Heart left ventricle (tissue), 16 donors: ENCODE measurements around the gene GNPDA1. TPM values are rescaled to one million over a fixed set of nuclear protein-coding genes. Genes with fewer than 3 reads are reported as not detected.

ENCODE experiments used
- ATAC-seq, 4 donors: fragments of 200-7000 bp; cut with Tn5 transposase; one replicate each; pipeline ENCODE4 v1.9.1; 2020 to 2022; ENCODE audit warnings: moderate library complexity in 4 of 4, mild to moderate bottlenecking in 3 of 4, moderate number of reproducible peaks in 1 of 4
- DNase-seq, 5 donors: peaks; one replicate each; pipeline ENCODE4 v3.0.0-alpha.2; 2020
- H3K27ac ChIP-seq, 12 donors: fragments of 200-600 bp; sonication (generic) in 4 of 12; one replicate each; pipeline versions ENCODE4 v1.5.0 to v1.8.0; 2016 to 2022; ENCODE audit warnings: mild to moderate bottlenecking in 2 of 12
- H3K27me3 ChIP-seq, 9 donors: fragments of 200-600 bp; sonication (generic) in 2 of 9; one replicate each; pipeline versions ENCODE4 v1.5.1 to v1.8.0; 2016 to 2022; ENCODE audit warnings: mild to moderate bottlenecking in 3 of 9
- H3K36me3 ChIP-seq, 9 donors: fragments of 200-600 bp; sonication (generic) in 2 of 9; one replicate each; pipeline versions ENCODE4 v1.5.0 to v1.8.0; 2018 to 2022; ENCODE audit warnings: mild to moderate bottlenecking in 2 of 9
- H3K4me1 ChIP-seq, 12 donors: fragments of 200-600 bp; sonication (generic) in 4 of 12; one replicate each; pipeline versions ENCODE4 v1.5.0 to v1.8.0; 2016 to 2022; ENCODE audit warnings: mild to moderate bottlenecking in 3 of 12
- H3K4me3 ChIP-seq, 12 donors: fragments of 200-600 bp; sonication (generic) in 4 of 12; one replicate each; pipeline versions ENCODE4 v1.5.0 to v1.8.0; 2017 to 2022; ENCODE audit warnings: mild to moderate bottlenecking in 9 of 12, moderate library complexity in 4 of 12
- H3K9me3 ChIP-seq, 12 donors: fragments of 200-600 bp; sonication (generic) in 4 of 12; one replicate each; pipeline versions ENCODE4 v1.5.0 to v1.8.0; 2016 to 2022; ENCODE audit warnings: mild to moderate bottlenecking in 1 of 12
- POLR2A ChIP-seq, 2 donors: fragments of 450-650 bp; IDR thresholded peaks; one replicate each; pipeline ENCODE4 v1.6.1; 2017; ENCODE audit warnings: antibody characterized with exemption in 2 of 2, mild to moderate bottlenecking in 2 of 2, moderate library complexity in 2 of 2
- WGBS, 4 donors: extraction: QIAGEN DNeasy Blood & Tissue Kit in 2 of 4; methylation state at CpG; one replicate each; pipeline versions ENCODE4 v1.1.5 to v1.1.7; 2013 to 2018; 5-methylcytosine and 5-hydroxymethylcytosine counted together
- intact Hi-C, 10 donors: fragments of 100-400 bp; cut with DNase I; formaldehyde crosslinking; loops; one replicate each; pipeline versions ENCODE4 v1.11.1 to v1.14.2; 2022
- polyA plus RNA-seq, 2 donors: library from polyadenylated mRNA; stranded (reverse); fragments of 200-250 nt; gene quantifications; one replicate each; pipeline ENCODE4 v1.2.3, GENCODE V29; 2013
- total RNA-seq, 9 donors: library from RNA; depleted of rRNA in 2 of 9; stranded (reverse); fragments of >200 nt in 2 of 9; fragmentation: NEBNext Ultra II Directional in 3 of 9; extraction: Animal tissue kit (Norgen Biotek cat#: 25700) in 3 of 9; gene quantifications; one replicate each; pipeline versions ENCODE4 v1.1.0 to v1.2.4, GENCODE V29; 2016 to 2023
- TF ChIP-seq, protein P1 (sequence below), 12 donors: fragments of 200-600 bp; sonication (generic) in 4 of 12; IDR thresholded peaks; one replicate each; pipeline versions ENCODE4 v1.5.0 to v1.8.0; 2018 to 2022; ENCODE audit warnings: antibody characterized with exemption in 12 of 12, mild to moderate bottlenecking in 5 of 12
- donor health status: ischemic (EF 13 %, LVEDD 7.1; RV severe dilation, severe dysfunction).
- donor health status: healthy with polysubstance abuse.
- donor health status: DM: no; HTN: yes; CAD: no.
- donor health status: DM: no; HTN: no; CAD: no.
- donor health status: ischemic (EF 25% LVEDD 6.9; RV normal size, moderate dysfunction).
- donor health status: ischemic (EF 25% LVEDD 5.7; RV mildly dilated, moderate dysfunction).
- donor health status: healthy.
- donor health status: DM: yes; HTN: yes; CAD: no.
- donor health status: ischemic (EF 35%, LVEDD 5.7; RV mildly dilated, moderate dysfunction).
- donor health status: nonischemic (EF 11% LVEDD 7.7; RV severe dilation, severe dysfunction).
- donor health status: DM: yes; HTN: yes; CAD: no.
- donor health status: PGD.
- donor health status: ischemic (EF 29% LVEDD 5.4; RV normal size, mild dysfunction).
- donor health status: nonischemic (EF 23%, LVEDD 6.1; RV moderate dilation, normal function).

GNPDA1 gene
- total and polyA plus RNA-seq, 11 donors = 13.6 to 43.0 (median 23.8) TPM

GRCh38 chr5:142000173-142000572, 12.7 kb downstream of the GNPDA1 start:
- H3K27ac ChIP-seq = no peak overlapping the region
- ATAC-seq = no peak
- H3K4me1 ChIP-seq = peaks cover 0 to 3% (median 0%) of the 10 kb centered on the region in 12 donors
- H3K36me3 ChIP-seq = peaks cover 0 to 94% (median 68%) of the 10 kb centered on the region in 9 donors
- H3K27me3 ChIP-seq = no peaks in the 10 kb centered on the region
- no peak for DNase-seq
- H3K9me3 ChIP-seq = no peaks in the 10 kb centered on the region
- TF ChIP-seq, protein P1, sequence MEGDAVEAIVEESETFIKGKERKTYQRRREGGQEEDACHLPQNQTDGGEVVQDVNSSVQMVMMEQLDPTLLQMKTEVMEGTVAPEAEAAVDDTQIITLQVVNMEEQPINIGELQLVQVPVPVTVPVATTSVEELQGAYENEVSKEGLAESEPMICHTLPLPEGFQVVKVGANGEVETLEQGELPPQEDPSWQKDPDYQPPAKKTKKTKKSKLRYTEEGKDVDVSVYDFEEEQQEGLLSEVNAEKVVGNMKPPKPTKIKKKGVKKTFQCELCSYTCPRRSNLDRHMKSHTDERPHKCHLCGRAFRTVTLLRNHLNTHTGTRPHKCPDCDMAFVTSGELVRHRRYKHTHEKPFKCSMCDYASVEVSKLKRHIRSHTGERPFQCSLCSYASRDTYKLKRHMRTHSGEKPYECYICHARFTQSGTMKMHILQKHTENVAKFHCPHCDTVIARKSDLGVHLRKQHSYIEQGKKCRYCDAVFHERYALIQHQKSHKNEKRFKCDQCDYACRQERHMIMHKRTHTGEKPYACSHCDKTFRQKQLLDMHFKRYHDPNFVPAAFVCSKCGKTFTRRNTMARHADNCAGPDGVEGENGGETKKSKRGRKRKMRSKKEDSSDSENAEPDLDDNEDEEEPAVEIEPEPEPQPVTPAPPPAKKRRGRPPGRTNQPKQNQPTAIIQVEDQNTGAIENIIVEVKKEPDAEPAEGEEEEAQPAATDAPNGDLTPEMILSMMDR (IDR thresholded peaks at IDR 0.05) = no peak
- no peak for TF ChIP-seq POLR2A (IDR thresholded peaks at IDR 0.05)
- H3K4me3 ChIP-seq = no peak overlapping the region
- 45 to 61% (median 50%) methylated on average over 1 of the region's 1 CpG for WGBS, 4 donors
- intact Hi-C loops = no loop called here

DNA sequence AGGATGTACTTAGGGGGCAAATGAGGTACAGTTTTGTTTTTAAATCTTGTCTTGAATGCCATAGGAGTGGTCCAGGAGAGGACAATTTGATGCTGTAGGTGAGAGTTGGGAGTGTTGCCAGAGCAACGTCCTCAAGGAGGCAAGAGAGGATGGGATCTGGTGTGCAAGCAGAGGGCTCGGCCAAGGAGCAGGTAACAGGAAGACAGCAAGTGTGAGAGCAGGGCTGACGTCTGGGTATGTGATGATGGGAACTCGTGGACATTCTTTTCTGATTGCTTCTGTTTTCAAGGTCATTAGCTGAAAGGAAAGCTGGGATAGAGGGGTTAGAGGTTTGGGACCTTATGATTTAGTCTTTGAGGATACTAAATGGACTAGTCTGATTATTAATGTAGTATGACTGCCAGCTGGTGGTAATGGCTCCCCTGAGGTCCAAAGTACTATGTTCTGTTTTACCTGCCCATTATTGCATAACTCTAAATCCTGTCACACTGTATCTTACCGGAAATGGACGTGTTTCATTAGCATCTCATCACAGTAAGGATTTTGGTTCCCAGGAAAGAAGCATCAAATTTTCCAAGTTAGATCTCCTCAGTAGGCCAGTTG, 15.4 kb downstream of the GNPDA1 start:
- no peak for DNase-seq
- Histone ChIP-seq H3K36me3 (peaks cover 0 to 92% (median 66%) of the 10 kb centered on the region in 9 donors), H3K27me3 (no peaks in the 10 kb centered on the region), H3K9me3 (no peaks in the 10 kb centered on the region), H3K4me1 (peaks cover 0 to 15% (median 5%) of the 10 kb centered on the region in 12 donors), H3K27ac (no peak overlapping the region), H3K4me3 (no peak overlapping the region)
- intact Hi-C loops = loop anchor here in 4 of 10 donors (10.0 kb wide), 4 partner anchors 547 to 707 kb away; no protein-coding TSS in a partner anchor
- TF ChIP-seq, protein P1 (IDR thresholded peaks at IDR 0.05) = no peak
- TF ChIP-seq POLR2A (IDR thresholded peaks at IDR 0.05) = no peak
- WGBS, 4 donors = 46 to 65% (median 59%) methylated on average over 6 of the region's 6 CpGs
- ATAC-seq = no peak

- no peak for ATAC-seq
- 97 to 99% (median 99%) methylated on average over 3 of the region's 3 CpGs for WGBS, 4 donors
- Histone ChIP-seq H3K27me3 (no peaks in the 10 kb centered on the region), H3K4me3 (no peak overlapping the region), H3K27ac (no peak overlapping the region), H3K36me3 (peaks cover 0 to 91% (median 63%) of the 10 kb centered on the region in 9 donors), H3K4me1 (peaks cover 0 to 16% (median 6%) of the 10 kb centered on the region in 12 donors), H3K9me3 (no peaks in the 10 kb centered on the region)
- DNase-seq = no peak
- TF ChIP-seq, protein P1 (IDR thresholded peaks at IDR 0.05) = no peak
- TF ChIP-seq POLR2A (IDR thresholded peaks at IDR 0.05) = no peak
- intact Hi-C loops = loop anchor here in 4 of 10 donors (10.0 kb wide), 4 partner anchors 549 to 709 kb away; no protein-coding TSS in a partner anchor
These were observed 17.2 kb downstream of the GNPDA1 start for GRCh38 chr5:141995656-141996055.

- Histone ChIP-seq H3K36me3 (peaks cover 0 to 90% (median 68%) of the 10 kb centered on the region in 9 donors), H3K27me3 (no peaks in the 10 kb centered on the region), H3K9me3 (no peaks in the 10 kb centered on the region), H3K27ac (no peak overlapping the region), H3K4me1 (peaks cover 0 to 16% (median 6%) of the 10 kb centered on the region in 12 donors), H3K4me3 (no peak overlapping the region)
- intact Hi-C loops = loop anchor here (5.0 to 10.0 kb wide), 6 partner anchors 148 to 710 kb away; no protein-coding TSS in a partner anchor
- DNase-seq (no peak), ATAC-seq (no peak)
- WGBS, 4 donors = 51 to 63% (median 59%) methylated on average over 4 of the region's 4 CpGs
- TF ChIP-seq POLR2A (IDR thresholded peaks at IDR 0.05) = no peak
- TF ChIP-seq, protein P1 (IDR thresholded peaks at IDR 0.05) = no peak
These were observed 18.2 kb downstream of the GNPDA1 start for GRCh38 chr5:141994511-141995136.
